ENCODE data around the gene CYLD. TPM values are rescaled to one million over a fixed set of nuclear protein-coding genes. Genes with fewer than 3 reads are reported as not detected.

CYLD gene
- total RNA-seq, 1 donor from 2014 or later: 122 TPM

- no peak for ATAC-seq (ENCODE audit: low read depth)
- intact Hi-C loops (cut with micrococcal nuclease): no loop called here
- Mint-ChIP-seq H3K27me3 (no peaks in the 10 kb centered on the region), H3K4me3 (no peak overlapping the region), H3K4me1 (no peaks in the 10 kb centered on the region), H3K27ac (no peak overlapping the region), H3K9me3 (no peaks in the 10 kb centered on the region), H3K36me3 (ENCODE audit: low read depth) (no peaks in the 10 kb centered on the region)
- ChIA-PET CTCF (no interaction called here), POLR2A (no interaction called here)
- DNase-seq: no peak
- TF ChIP-seq CTCF (IDR thresholded peaks at IDR 0.05): no peak
Measured at GRCh38 chr16:50717494-50717893, 24.4 kb upstream of the CYLD start.

GRCh38 chr16:50718061-50718760, 23.7 kb upstream of the CYLD start:
- H3K27ac Mint-ChIP-seq: no peak overlapping the region
- POLR2A ChIA-PET: no interaction called here
- no peak for TF ChIP-seq CTCF (IDR thresholded peaks at IDR 0.05)

GRCh38 chr16:50718761-50719400, 23.0 kb upstream of the CYLD start:
- intact Hi-C loops (cut with micrococcal nuclease): no loop called here
- Mint-ChIP-seq H3K36me3 (ENCODE audit: low read depth) (no peaks in the 10 kb centered on the region), H3K27me3 (no peaks in the 10 kb centered on the region), H3K27ac (no peak overlapping the region), H3K9me3 (peaks cover 4% of the 10 kb centered on the region), H3K4me3 (no peak overlapping the region), H3K4me1 (no peaks in the 10 kb centered on the region)
- no peak for ATAC-seq (ENCODE audit: low read depth)
- ChIA-PET POLR2A (no interaction called here), CTCF (no interaction called here)
- no peak for TF ChIP-seq CTCF (IDR thresholded peaks at IDR 0.05)
- DNase-seq: no peak

More at GRCh38 chr16:50718061-50718760, 23.7 kb upstream of the CYLD start:
- H3K4me3 Mint-ChIP-seq: no peak overlapping the region
- intact Hi-C loops (cut with micrococcal nuclease): no loop called here
- H3K4me1 Mint-ChIP-seq: no peaks in the 10 kb centered on the region
- ATAC-seq (ENCODE audit: low read depth): no peak
- peaks cover 1% of the 10 kb centered on the region for H3K9me3 Mint-ChIP-seq
- no peaks in the 10 kb centered on the region for H3K36me3 Mint-ChIP-seq (ENCODE audit: low read depth)
- no peaks in the 10 kb centered on the region for H3K27me3 Mint-ChIP-seq
- DNase-seq: no peak
- CTCF ChIA-PET: no interaction called here

- Mint-ChIP-seq H3K9me3 (peaks cover 10% of the 10 kb centered on the region), H3K4me3 (no peak overlapping the region), H3K4me1 (no peaks in the 10 kb centered on the region), H3K27ac (no peak overlapping the region), H3K27me3 (no peaks in the 10 kb centered on the region), H3K36me3 (ENCODE audit: low read depth) (no peaks in the 10 kb centered on the region)
- ChIA-PET POLR2A (no interaction called here), CTCF (interaction anchor here (1.4 kb wide), 1 partner anchor 87 kb away, joined by 6 read pairs; no protein-coding TSS in a partner anchor)
- TF ChIP-seq CTCF (IDR thresholded peaks at IDR 0.05): no peak
- intact Hi-C loops (cut with micrococcal nuclease): no loop called here
- ATAC-seq (ENCODE audit: low read depth) (no peak), DNase-seq (no peak)
Measured at GRCh38 chr16:50719401-50720337, 22.2 kb upstream of the CYLD start.
